Measurements from ENCODE around the gene PRRG4.

DNA sequence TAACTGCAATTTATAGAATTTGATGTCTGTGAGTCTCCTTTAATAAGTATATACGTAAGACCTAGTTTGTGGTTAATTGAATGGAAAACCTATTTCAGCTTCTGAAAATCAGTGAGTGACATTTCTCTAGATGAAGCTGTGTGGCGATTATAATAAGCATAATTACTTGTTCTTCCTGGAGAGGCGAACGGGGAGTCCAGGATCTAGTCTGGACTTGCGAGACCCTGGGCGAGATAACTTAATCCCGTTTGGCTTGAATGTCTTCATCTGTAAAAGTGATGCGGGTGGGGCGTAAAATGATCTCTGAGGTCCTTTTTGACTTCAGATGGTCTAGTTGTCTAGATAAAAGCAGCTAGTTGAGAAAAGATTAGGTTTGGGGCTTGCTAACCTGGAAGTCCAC lies 1.1 kb downstream of the PRRG4 start:
- TF ChIP-seq CTCF (conservative IDR thresholded peaks at IDR 0.05; ENCODE audit: low read length) (no peak), EZH2phosphoT487 (IDR thresholded peaks at IDR 0.05; ENCODE audit: borderline replicate concordance) (no peak)
